Peyer's patch (tissue), 4 donors: ENCODE data around the gene IFIT1B.

Experiments used
- CTCF ChIP-seq, 6 experiments: fragments of 450-650 bp in 4 of 6; fragments of 200-600 bp in 2 of 6; sonication (generic) in 1 of 6; IDR thresholded peaks; one replicate each; pipeline ENCODE4 v1.5.1; 2017 to 2019; ENCODE audit warnings: antibody characterized with exemption in 6 of 6, mild to moderate bottlenecking in 3 of 6, moderate library complexity in 1 of 6
- POLR2A ChIP-seq, 2 donors: fragments of 450-650 bp; IDR thresholded peaks; one replicate each; pipeline ENCODE4 v1.5.1; 2017; ENCODE audit warnings: antibody characterized with exemption in 2 of 2, mild to moderate bottlenecking in 2 of 2, moderate library complexity in 2 of 2

GRCh38 chr10:89332123-89332633 is 45.7 kb upstream of the IFIT1B start:
- no peak for TF ChIP-seq CTCF (IDR thresholded peaks at IDR 0.05)
- peak in 1 of 2 donors; percentile 30 for TF ChIP-seq POLR2A (IDR thresholded peaks at IDR 0.05)
